Measurements from ENCODE around the gene WSCD1. TPM values are rescaled to one million over a fixed set of nuclear protein-coding genes. Genes with fewer than 3 reads are reported as not detected.

WSCD1 gene
- total and polyA plus RNA-seq, 2 of the 4 experiments (the other 2 are of a cell fraction), result 0.07 TPM; not detected in 1

DNA sequence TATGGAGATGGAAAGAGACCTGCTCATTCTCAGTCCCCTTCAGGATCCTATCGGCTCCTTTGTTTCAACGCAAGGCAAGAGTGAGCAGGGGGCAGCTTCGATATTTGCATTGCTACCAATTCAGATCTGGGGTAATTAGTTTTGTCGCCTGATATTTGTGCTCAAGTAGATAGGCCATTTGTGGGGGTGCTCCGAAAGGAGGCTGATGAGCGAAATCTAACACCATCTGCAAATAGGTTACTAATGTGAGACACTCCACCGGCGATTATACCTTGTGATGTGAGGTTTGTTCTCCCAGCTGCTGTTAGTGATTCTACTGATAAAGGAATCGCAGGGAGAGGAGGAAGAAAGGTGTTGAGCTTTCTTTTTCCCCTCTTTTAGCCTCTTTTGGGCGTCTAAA lies 31.5 kb downstream of the WSCD1 start:
- H2BK15ac ChIP-seq (ENCODE audit: low read depth, low read length), result no peak overlapping the region
- TF ChIP-seq NFE2L2 (IDR thresholded peaks at IDR 0.05; ENCODE audit: low read depth, low read length) (no peak), RAD21 (IDR thresholded peaks at IDR 0.05; ENCODE audit: low read length) (no peak), CEBPB (IDR thresholded peaks at IDR 0.05; ENCODE audit: low read depth, low read length) (no peak), BHLHE40 (IDR thresholded peaks at IDR 0.05; ENCODE audit: low read depth, low read length) (no peak), POLR2A (IDR thresholded peaks at IDR 0.05; ENCODE audit: low read depth, low read length) (no peak), CTCF (conservative IDR thresholded peaks at IDR 0.05; ENCODE audit: low read depth, low read length) (no peak), CHD1 (IDR thresholded peaks at IDR 0.05; ENCODE audit: low read depth, low read length) (no peak), MAZ (IDR thresholded peaks at IDR 0.05; ENCODE audit: borderline replicate concordance, low read depth, low read length) (no peak), RFX5 (IDR thresholded peaks at IDR 0.05; ENCODE audit: low read depth, low read length) (no peak)
- no peak overlapping the region for H3K14ac ChIP-seq (replicated peaks; ENCODE audit: low read depth, low read length)
- H4K5ac ChIP-seq (ENCODE audit: low read depth, low read length), result no peak overlapping the region
- intact Hi-C loops (cut with micrococcal nuclease), result no loop called here
- no peak overlapping the region for H2AFZ ChIP-seq (replicated peaks; ENCODE audit: low read length, poor library complexity)
- no TSS peak for BruUV-seq (replicated peaks)
- ATAC-seq (ENCODE audit: low read depth), result no peak
- no peak overlapping the region for H2BK20ac ChIP-seq (ENCODE audit: low read depth, low read length)
- no peaks in the 10 kb centered on the region for H3K79me1 ChIP-seq (ENCODE audit: low read depth in 1 of 2, low read length in 2 of 2)
- no peak overlapping the region for H3K4ac ChIP-seq (ENCODE audit: low read depth, low read length)
- H3K27me3 ChIP-seq (ENCODE audit: control insufficient read depth, insufficient read depth, low read length), result no peaks in the 10 kb centered on the region
- in situ Hi-C loops (cut with MboI; ENCODE audit: low sequenced_read_pairs), result no loop called here
- DNase-seq, result no peak
- H3K27ac ChIP-seq (ENCODE audit: insufficient read depth, low read length), result no peak overlapping the region
- no peaks in the 10 kb centered on the region for H3K9me1 ChIP-seq (ENCODE audit: insufficient read depth, low read length)
- WGBS, 2 experiments (ENCODE audit: extremely low coverage in 2 of 2, insufficient read length in 1 of 2), result no CpG with 5 or more reads among the region's 10 CpGs
- H4K8ac ChIP-seq (ENCODE audit: low read depth in 2 of 2, low read length in 2 of 2), result no peak overlapping the region
- H3K9ac ChIP-seq (ENCODE audit: low read depth, low read length), result no peak overlapping the region
- H2AK5ac ChIP-seq (ENCODE audit: low read depth, low read length), result no peak overlapping the region
- no peak overlapping the region for H3K18ac ChIP-seq (ENCODE audit: low read depth, low read length)
- peaks cover 7% of the 10 kb centered on the region for H3K9me3 ChIP-seq (ENCODE audit: control insufficient read depth, insufficient read depth, low read length)
- H3K36me3 ChIP-seq (ENCODE audit: control insufficient read depth, insufficient read depth, low read length), result no peaks in the 10 kb centered on the region
- H3K4me1 ChIP-seq (ENCODE audit: control insufficient read depth, insufficient read depth, low read length), result no peaks in the 10 kb centered on the region
- no peak overlapping the region for H4K91ac ChIP-seq (ENCODE audit: insufficient read depth, low read depth, low read length)
- dilution Hi-C loops (cut with HindIII; ENCODE audit: low sequenced_read_pairs, unreplicated experiment), result no loop called here
- no peaks in the 10 kb centered on the region for H4K20me1 ChIP-seq (ENCODE audit: insufficient read depth, low read length)
- H3K56ac ChIP-seq (ENCODE audit: extremely low read depth, insufficient read depth, low read length), result no peak overlapping the region
- CTCF ChIA-PET, result no interaction called here
- no peak overlapping the region for H2BK5ac ChIP-seq (ENCODE audit: low read depth, low read length, poor library complexity, severe bottlenecking)
- no peak overlapping the region for H3K4me3 ChIP-seq (ENCODE audit: insufficient read depth, low read depth, low read length)
- POLR2A ChIA-PET (ENCODE audit: unreplicated experiment), result no interaction called here
- H2BK120ac ChIP-seq (ENCODE audit: low read depth, low read length), result no peak overlapping the region
- H3K4me2 ChIP-seq (ENCODE audit: low read depth, low read length), result no peak overlapping the region
- H3K23ac ChIP-seq (ENCODE audit: low read depth, low read length), result no peak overlapping the region
- no peak overlapping the region for H2AK9ac ChIP-seq (replicated peaks; ENCODE audit: low read depth, low read length, poor library complexity)

All from IMR-90 (cell line).